Measurements from ENCODE around the gene GRM1. TPM values are rescaled to one million over a fixed set of nuclear protein-coding genes. Genes with fewer than 3 reads are reported as not detected.

The GRM1 gene
- total RNA-seq, 1 donor from 2014 or later: 0.39 TPM

DNA sequence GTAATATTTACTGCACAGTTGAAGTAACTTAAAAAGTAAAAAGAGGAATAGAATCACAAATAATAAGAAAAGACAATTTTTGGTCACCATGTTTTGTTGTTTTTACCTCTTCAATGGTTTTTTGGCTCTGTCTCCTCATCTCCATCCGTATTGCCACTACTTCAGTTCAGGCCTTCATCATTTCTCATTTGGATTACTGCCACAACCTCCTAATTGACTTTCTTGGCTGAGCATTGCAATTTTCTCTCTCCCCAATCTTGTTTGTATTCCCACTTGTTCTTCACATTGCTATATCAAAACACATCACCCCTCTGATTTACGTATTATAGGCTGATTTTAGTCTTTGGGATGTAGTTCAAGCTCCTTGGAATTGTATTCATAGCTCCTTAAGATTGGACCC is 161.7 kb downstream of the GRM1 start:
- Mint-ChIP-seq H3K27ac (no peak overlapping the region), H3K36me3 (no peaks in the 10 kb centered on the region), H3K9me3 (no peaks in the 10 kb centered on the region), H3K27me3 (peaks cover 5% of the 10 kb centered on the region), H3K4me3 (no peak overlapping the region), H3K4me1 (ENCODE audit: unreplicated experiment) (no peaks in the 10 kb centered on the region)
- DNase-seq (ENCODE audit: extremely low spot score, unreplicated experiment): no peak
- TF ChIP-seq, protein P1, sequence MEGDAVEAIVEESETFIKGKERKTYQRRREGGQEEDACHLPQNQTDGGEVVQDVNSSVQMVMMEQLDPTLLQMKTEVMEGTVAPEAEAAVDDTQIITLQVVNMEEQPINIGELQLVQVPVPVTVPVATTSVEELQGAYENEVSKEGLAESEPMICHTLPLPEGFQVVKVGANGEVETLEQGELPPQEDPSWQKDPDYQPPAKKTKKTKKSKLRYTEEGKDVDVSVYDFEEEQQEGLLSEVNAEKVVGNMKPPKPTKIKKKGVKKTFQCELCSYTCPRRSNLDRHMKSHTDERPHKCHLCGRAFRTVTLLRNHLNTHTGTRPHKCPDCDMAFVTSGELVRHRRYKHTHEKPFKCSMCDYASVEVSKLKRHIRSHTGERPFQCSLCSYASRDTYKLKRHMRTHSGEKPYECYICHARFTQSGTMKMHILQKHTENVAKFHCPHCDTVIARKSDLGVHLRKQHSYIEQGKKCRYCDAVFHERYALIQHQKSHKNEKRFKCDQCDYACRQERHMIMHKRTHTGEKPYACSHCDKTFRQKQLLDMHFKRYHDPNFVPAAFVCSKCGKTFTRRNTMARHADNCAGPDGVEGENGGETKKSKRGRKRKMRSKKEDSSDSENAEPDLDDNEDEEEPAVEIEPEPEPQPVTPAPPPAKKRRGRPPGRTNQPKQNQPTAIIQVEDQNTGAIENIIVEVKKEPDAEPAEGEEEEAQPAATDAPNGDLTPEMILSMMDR (conservative IDR thresholded peaks at IDR 0.05): no peak

DNA sequence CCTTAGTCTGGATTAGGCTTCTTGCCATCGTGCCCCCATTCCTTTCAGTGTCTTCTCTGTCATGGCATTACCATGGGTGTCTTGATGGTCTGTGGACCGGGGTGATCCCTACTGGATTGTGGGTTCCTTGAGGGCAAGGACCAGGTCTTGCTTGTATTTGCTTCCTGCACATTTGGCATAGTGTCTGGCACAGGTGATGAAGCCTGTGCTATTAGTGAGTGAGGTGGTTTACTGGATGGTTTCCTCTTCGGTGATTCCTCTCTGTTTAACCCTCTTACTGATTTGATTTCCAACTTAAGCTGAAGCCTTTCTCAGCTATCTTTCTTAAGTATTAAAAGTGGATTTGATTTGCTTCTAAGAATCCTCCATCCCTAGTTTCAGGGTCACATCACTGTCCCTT is 162.3 kb downstream of the GRM1 start:
- peaks cover 7% of the 10 kb centered on the region for H3K27me3 Mint-ChIP-seq
- DNase-seq (ENCODE audit: extremely low spot score, unreplicated experiment): no peak
- no peak overlapping the region for H3K27ac Mint-ChIP-seq
- H3K4me1 Mint-ChIP-seq (ENCODE audit: unreplicated experiment): no peaks in the 10 kb centered on the region
- H3K9me3 Mint-ChIP-seq: no peaks in the 10 kb centered on the region
- TF ChIP-seq, protein P1 (conservative IDR thresholded peaks at IDR 0.05): no peak
- H3K4me3 Mint-ChIP-seq: no peak overlapping the region
- no peaks in the 10 kb centered on the region for H3K36me3 Mint-ChIP-seq

DNA sequence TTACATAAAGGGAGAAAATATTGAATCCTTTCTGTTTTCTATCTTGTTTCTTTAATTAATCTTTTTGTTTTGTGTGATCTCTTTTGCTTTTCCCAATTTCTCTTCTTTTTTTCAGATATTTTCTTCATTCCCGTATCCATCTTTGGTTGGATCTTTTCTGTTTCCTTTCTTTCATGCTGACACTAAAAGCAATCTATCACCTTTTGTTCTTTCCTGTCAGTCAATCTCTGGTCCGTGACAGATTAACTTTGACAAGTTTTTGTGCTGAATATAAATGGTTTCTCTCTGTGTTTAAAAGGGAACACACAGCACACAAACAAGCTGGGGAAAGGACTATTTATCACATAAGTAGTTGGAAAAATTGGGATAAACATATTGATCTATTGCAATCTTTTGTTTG is 162.8 kb downstream of the GRM1 start:
- no peaks in the 10 kb centered on the region for H3K36me3 Mint-ChIP-seq
- no peaks in the 10 kb centered on the region for H3K9me3 Mint-ChIP-seq
- peaks cover 7% of the 10 kb centered on the region for H3K27me3 Mint-ChIP-seq
- H3K4me3 Mint-ChIP-seq: no peak overlapping the region
- TF ChIP-seq, protein P1 (conservative IDR thresholded peaks at IDR 0.05): no peak
- DNase-seq (ENCODE audit: extremely low spot score, unreplicated experiment): no peak
- no peaks in the 10 kb centered on the region for H3K4me1 Mint-ChIP-seq (ENCODE audit: unreplicated experiment)
- H3K27ac Mint-ChIP-seq: no peak overlapping the region

DNA sequence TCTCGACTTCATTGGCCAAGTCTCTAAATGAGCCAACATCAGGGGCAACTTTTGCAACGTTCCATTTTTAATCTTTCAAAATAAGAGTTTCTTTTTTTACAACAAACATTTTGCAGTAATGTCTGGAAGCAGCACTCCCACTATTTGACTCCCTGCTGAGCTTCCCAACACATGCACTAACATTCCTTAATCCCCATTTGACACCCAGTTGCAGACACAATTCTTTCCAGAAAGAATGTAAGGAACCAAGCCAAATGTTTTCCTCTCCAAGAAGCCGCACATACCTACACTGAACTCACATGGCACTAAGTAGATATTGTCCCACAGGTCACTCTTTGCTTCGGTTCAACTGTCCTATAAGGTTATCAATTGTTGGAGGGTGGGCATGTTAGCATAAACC is 165.6 kb downstream of the GRM1 start:
- H3K27ac Mint-ChIP-seq: no peak overlapping the region

DNA sequence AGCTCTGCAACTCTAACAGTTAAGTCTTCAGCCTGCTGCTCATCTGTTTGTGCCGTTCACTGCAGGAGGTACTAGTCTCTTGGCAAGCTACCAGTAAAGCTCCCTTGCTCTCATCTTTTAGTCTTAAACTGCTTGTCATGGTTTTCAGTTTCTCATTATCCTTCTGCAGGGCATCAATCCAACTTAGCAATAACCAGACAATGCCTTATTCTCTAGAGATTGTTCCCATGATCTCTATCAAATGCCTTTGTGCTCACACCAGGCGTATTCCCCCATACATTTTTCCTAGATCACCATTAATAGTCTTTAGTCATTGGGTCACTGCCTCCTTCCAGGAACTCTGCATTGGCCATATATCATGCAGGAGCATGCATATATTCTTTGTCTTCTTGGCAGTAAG is 171.3 kb downstream of the GRM1 start:
- Mint-ChIP-seq H3K4me1 (ENCODE audit: unreplicated experiment) (peaks cover 7% of the 10 kb centered on the region), H3K27ac (no peak overlapping the region), H3K27me3 (peaks cover 4% of the 10 kb centered on the region), H3K4me3 (no peak overlapping the region), H3K9me3 (no peaks in the 10 kb centered on the region), H3K36me3 (no peaks in the 10 kb centered on the region)
- DNase-seq (ENCODE audit: extremely low spot score, unreplicated experiment): no peak
- TF ChIP-seq, protein P1 (conservative IDR thresholded peaks at IDR 0.05): no peak

More for the DNA sequence above, 165.6 kb downstream of the GRM1 start:
- no peaks in the 10 kb centered on the region for H3K4me1 Mint-ChIP-seq (ENCODE audit: unreplicated experiment)
- TF ChIP-seq, protein P1 (conservative IDR thresholded peaks at IDR 0.05): no peak
- peaks cover 4% of the 10 kb centered on the region for H3K27me3 Mint-ChIP-seq
- no peaks in the 10 kb centered on the region for H3K9me3 Mint-ChIP-seq
- no peaks in the 10 kb centered on the region for H3K36me3 Mint-ChIP-seq
- DNase-seq (ENCODE audit: extremely low spot score, unreplicated experiment): no peak
- H3K4me3 Mint-ChIP-seq: no peak overlapping the region

DNA sequence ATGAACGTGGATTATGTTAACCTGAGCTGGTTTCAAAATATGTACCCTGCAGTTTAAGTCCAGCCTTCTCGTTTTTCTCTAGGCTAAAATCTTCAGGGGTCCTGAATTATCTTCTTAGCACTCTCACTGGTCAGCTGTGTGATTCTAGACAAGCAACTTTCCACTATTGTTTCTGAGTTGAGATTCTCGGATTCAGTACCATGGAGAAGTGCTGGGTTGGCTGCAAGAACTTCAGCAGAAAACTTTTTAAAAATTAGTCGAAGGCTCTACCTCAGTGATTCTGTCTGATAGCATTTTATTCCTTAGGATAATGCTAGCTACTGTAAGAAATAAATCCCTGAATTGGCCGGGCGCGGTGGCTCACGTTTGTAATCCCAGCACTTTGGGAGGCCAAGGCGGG is 173.7 kb downstream of the GRM1 start:
- DNase-seq (ENCODE audit: extremely low spot score, unreplicated experiment): no peak
- H3K27ac Mint-ChIP-seq: no peak overlapping the region
- H3K4me1 Mint-ChIP-seq (ENCODE audit: unreplicated experiment): peaks cover 7% of the 10 kb centered on the region
- H3K27me3 Mint-ChIP-seq: peaks cover 4% of the 10 kb centered on the region
- H3K36me3 Mint-ChIP-seq: no peaks in the 10 kb centered on the region
- H3K4me3 Mint-ChIP-seq: no peak overlapping the region
- TF ChIP-seq, protein P1 (conservative IDR thresholded peaks at IDR 0.05): no peak
- H3K9me3 Mint-ChIP-seq: no peaks in the 10 kb centered on the region
